ENCODE data around the gene FAM227B. TPM values are rescaled to one million over a fixed set of nuclear protein-coding genes. Genes with fewer than 3 reads are reported as not detected.

Gene FAM227B
- total RNA-seq, 2 donors from 2014 or later, result 3.9 to 8.0 TPM

DNA sequence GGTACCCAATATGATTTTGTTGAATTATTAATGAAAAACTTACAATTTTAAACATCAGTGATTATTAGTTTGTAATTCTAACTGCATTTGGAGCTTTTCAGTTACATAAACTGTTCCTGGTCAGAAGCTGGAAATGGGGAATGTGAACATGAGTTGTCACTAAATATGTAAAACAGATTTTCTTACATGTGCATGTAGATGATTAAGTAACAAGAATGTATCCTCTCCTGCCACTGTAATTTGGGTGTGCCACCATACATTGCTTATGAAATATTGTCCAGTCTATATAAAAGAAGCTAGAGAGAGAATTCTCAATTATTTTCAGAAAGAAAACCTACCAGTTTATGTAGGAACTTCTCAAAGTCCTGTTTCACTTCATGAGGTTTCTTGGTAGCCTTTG is 289.2 kb downstream of the FAM227B start:
- no peak for DNase-seq (ENCODE audit: low spot score)
- intact Hi-C loops (cut with DNase I), result no loop called here

GRCh38 chr15:49330166-49330565 is 290.5 kb downstream of the FAM227B start:
- intact Hi-C loops (cut with DNase I), result no loop called here
- no peak for DNase-seq (ENCODE audit: low spot score)

DNA sequence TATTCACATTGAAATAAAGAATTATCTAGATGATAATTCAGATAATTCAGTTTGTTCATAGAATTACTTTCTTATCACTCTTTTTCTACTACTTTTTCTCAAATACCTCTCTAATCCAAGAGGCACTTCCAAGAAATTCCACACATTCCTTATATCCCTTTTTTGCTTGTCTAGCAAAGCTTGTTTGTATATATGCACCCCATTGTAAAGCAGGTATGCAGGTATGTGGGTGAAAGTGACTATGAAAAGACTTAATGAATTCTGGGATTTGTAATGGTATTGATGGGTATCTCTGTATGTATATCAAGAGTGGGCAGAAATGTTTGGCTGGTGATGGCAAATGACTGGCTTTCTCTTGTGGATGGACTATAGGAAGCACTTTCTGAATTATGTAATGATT is 291.7 kb downstream of the FAM227B start:
- no peak for DNase-seq (ENCODE audit: low spot score)
- intact Hi-C loops (cut with DNase I), result no loop called here

- no peak for DNase-seq (ENCODE audit: low spot score)
- intact Hi-C loops (cut with DNase I), result no loop called here
Measured at GRCh38 chr15:49327927-49328326, 292.7 kb downstream of the FAM227B start.

GRCh38 chr15:49323207-49323606 is 297.4 kb downstream of the FAM227B start:
- intact Hi-C loops (cut with DNase I), result no loop called here

DNA sequence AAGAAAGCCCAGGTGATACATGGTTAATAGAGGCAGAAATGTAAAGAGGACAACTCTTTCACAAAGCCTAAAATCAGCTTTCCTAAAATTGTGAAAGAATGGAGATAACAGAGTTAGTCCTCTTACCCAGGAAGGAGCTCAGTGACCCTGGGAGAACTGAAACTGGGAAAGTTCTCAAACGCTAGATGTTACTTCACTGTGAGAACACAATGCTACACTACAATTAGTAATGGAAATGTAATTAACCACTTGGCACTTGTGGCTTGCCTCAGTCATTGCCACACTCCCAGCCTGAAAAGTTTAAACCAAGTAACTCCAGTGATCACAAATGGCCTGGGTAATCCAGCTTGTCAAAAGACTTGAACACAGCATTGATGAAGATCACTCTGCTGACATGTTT is 300.3 kb downstream of the FAM227B start:
- no peak for DNase-seq (ENCODE audit: low spot score)
- intact Hi-C loops (cut with DNase I), result no loop called here

More at GRCh38 chr15:49323207-49323606, 297.4 kb downstream of the FAM227B start:
- no peak for DNase-seq (ENCODE audit: low spot score)

DNA sequence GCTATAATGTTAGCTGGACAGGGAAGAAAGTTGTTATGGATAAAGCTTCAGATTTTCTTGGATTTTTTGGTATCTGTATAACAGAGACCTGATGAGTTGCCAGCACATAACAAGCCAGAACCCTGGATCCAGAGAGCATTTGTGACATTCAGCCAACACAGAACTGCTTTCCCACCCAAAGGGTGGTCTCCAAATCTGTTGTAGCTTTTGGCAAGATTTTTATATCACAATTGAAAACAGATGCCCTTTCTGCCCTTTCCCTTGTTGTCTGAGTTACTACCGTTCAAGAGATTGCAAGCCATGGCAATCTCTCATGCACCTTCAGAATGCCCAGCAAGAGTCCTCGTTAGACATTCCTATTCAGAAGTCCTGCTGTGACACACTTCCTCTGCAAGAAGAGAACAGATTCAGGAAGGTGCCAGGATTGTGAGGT is 305.2 kb downstream of the FAM227B start:
- no peak for DNase-seq (ENCODE audit: low spot score)
- intact Hi-C loops (cut with DNase I), result no loop called here

DNA sequence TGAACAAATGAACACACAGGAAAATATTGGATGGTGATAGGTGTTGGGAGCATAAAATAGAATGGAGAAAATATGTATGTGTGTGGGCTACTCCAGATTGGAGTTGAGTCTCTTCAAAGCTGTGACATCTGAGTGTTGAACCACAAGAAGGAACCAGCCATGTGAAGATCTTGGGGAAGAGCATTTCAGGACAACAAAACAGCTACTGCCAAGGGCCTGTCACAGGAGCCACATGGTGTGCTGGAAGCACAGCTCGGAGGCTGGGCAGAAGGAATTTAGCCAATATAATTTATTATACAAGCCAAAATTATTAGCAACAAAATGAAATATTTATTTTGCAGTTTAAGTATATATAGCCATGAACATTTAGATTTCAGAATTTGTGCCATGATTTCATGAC is 305.9 kb downstream of the FAM227B start:
- no peak for DNase-seq (ENCODE audit: low spot score)
- intact Hi-C loops (cut with DNase I), result no loop called here

DNA sequence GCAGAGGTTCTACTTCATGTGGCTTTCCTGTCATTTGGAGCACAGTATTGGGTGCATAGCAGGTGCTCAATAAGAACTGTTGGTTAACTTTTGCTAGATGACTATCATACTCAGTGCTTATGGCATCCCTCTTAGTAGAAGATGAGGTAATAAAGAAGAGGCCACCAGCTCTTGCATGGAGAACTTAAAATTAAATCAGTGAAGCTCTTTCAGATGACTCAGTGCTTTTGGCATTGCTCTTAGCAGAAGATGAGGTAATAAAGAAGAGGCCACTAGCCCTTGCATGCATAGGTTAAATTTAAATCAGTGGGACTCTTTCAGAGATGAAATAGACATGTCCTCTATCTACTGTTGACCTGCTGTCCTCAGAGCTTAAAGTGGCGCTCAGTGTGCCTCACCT is 307.0 kb downstream of the FAM227B start:
- no peak for DNase-seq (ENCODE audit: low spot score)
- intact Hi-C loops (cut with DNase I), result no loop called here

GRCh38 chr15:49309889-49310288 is 310.7 kb downstream of the FAM227B start:
- intact Hi-C loops (cut with DNase I), result no loop called here
- no peak for DNase-seq (ENCODE audit: low spot score)

DNA sequence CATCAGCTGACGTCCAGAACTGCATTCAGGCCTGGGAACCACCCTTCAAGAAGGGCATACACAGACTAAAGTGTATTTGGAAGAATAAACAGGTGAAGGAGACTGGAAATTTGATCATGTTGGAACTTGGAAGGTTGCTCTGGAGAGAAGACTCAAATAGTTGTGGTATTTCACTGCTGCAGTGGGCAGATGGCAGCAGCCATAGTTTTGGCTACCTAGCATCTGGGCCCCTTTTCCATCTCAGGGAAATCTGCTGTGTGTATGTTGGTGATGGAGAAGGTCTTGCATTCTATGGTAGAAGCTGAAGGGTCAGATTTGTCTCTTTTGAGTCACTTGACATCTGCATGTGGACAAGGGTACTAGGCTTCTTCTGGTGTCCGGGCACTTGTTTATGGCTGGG is 311.9 kb downstream of the FAM227B start:
- DNase-seq (ENCODE audit: low spot score), result no peak
- intact Hi-C loops (cut with DNase I), result no loop called here

- intact Hi-C loops (cut with DNase I), result no loop called here
- DNase-seq (ENCODE audit: low spot score), result no peak
Measured at GRCh38 chr15:49306551-49306950, 314.1 kb downstream of the FAM227B start.

DNA sequence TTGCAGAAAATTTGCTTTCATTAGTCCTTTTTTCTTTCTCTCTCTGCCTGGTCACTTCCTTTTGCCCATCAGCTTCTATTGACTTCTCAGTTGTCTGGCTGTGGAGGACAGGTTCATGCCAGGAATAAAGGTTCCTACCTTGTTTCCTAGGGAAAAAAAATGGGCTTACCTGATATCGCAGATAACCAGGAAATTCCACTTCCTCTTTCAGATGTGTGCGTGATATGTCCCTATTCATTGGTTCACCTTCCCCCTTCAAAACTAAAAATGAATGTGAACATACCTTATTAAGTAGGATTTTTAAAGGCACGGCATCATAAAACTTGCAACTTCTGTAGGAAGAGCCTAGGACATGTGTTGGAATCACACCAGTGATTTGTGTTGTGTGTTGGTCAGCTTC is 317.6 kb downstream of the FAM227B start:
- intact Hi-C loops (cut with DNase I), result no loop called here
- no peak for DNase-seq (ENCODE audit: low spot score)

- no peak for DNase-seq (ENCODE audit: low spot score)
- intact Hi-C loops (cut with DNase I), result no loop called here
Measured at GRCh38 chr15:49301562-49301961, 319.1 kb downstream of the FAM227B start.

GRCh38 chr15:49300856-49301255 is 319.8 kb downstream of the FAM227B start:
- no peak for DNase-seq (ENCODE audit: low spot score)
- intact Hi-C loops (cut with DNase I), result no loop called here

GRCh38 chr15:49297584-49297983 is 323.0 kb downstream of the FAM227B start:
- no peak for DNase-seq (ENCODE audit: low spot score)
- intact Hi-C loops (cut with DNase I), result no loop called here

DNA sequence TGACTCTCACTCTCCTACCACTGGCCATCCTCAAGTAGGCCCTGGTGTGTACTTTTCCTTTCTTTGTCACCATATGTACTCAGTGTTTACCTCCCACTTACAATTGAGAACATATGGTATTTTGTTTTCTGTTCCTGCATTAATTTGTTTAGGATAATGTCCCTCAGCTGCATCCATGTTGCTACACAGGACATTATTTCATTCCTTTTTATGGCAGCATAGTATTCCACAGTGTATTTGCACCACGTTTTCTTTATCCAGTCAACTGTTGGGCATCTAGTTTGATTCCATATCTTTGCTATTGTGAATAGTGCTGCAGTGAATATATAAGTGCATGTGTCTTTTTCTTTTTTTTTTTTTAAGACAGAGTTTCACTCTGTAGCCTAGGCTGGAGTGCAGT is 324.4 kb downstream of the FAM227B start:
- DNase-seq (ENCODE audit: low spot score), result no peak
- intact Hi-C loops (cut with DNase I), result no loop called here

- DNase-seq (ENCODE audit: low spot score), result no peak
- intact Hi-C loops (cut with DNase I), result no loop called here
Measured at GRCh38 chr15:49293941-49294340, 326.7 kb downstream of the FAM227B start.

- intact Hi-C loops (cut with DNase I), result no loop called here
- DNase-seq (ENCODE audit: low spot score), result no peak
Measured at GRCh38 chr15:49290191-49290590, 330.4 kb downstream of the FAM227B start.

- no peak for DNase-seq (ENCODE audit: low spot score)
- intact Hi-C loops (cut with DNase I), result no loop called here
Measured at GRCh38 chr15:49288391-49288790, 332.2 kb downstream of the FAM227B start.

DNA sequence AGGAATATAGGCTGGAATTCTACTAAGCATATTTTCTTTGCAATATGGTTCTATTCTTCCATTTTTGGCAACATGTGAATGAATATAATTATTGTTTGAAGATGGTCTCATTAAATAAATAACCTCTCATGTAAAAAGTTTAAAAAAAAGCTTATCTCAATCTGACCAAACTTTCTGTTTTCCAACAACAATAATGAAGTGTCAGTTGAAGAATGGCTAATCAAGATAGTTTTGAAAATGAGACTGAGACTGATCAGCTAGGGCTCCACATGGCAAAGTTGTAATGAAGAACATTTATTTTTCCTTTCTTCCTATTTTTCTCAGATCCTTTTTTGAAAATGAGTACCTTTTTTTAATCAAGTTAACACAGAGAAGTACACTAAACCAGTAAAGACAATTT is 333.1 kb downstream of the FAM227B start:
- intact Hi-C loops (cut with DNase I), result no loop called here
- DNase-seq (ENCODE audit: low spot score), result no peak

GRCh38 chr15:49286649-49287404 is 333.8 kb downstream of the FAM227B start:
- intact Hi-C loops (cut with DNase I), result no loop called here
- no peak for DNase-seq (ENCODE audit: low spot score)
